Urinary bladder (tissue), 4 donors: Measurements from ENCODE around the gene CYTH4. TPM values are rescaled to one million over a fixed set of nuclear protein-coding genes. Genes with fewer than 3 reads are reported as not detected.

ENCODE experiments used
- DNase-seq: peaks from one replicate; pipeline ENCODE4 v3.0.0-alpha.2; 2015; ENCODE audit errors: extremely low spot score
- H3K27ac ChIP-seq: one replicate; pipeline ENCODE4 v1.5.1; 2013; ENCODE audit warnings: low read depth, mild to moderate bottlenecking, moderate library complexity
- H3K36me3 ChIP-seq: one replicate; pipeline ENCODE4 v1.6.1; 2013; ENCODE audit warnings: mild to moderate bottlenecking, moderate library complexity; ENCODE audit not compliant: insufficient read depth
- H3K4me1 ChIP-seq: one replicate; pipeline ENCODE4 v1.6.1; 2013; ENCODE audit warnings: mild to moderate bottlenecking, moderate library complexity; ENCODE audit not compliant: insufficient read depth
- H3K4me3 ChIP-seq: one replicate; pipeline ENCODE4 v1.5.1; 2013; ENCODE audit warnings: low read depth, low read length
- WGBS: extraction: QIAGEN DNeasy Blood & Tissue Kit; methylation state at CpG from one replicate; pipeline ENCODE4 v1.1.7; 2013; 5-methylcytosine and 5-hydroxymethylcytosine counted together
- polyA plus RNA-seq: library from polyadenylated mRNA; stranded (reverse); fragments of 200-250 nt; gene quantifications from one replicate; pipeline ENCODE4 v1.2.3, GENCODE V29; 2013
- total RNA-seq: library from RNA; depleted of rRNA; stranded (reverse); fragments of >200 nt; gene quantifications from one replicate; pipeline ENCODE4 v1.2.3, GENCODE V29; 2014
- donor health status: healthy with polysubstance abuse.
- donor health status: healthy.

Gene CYTH4
- total and polyA plus RNA-seq, 2 donors = 5.2 to 10.8 TPM

DNA sequence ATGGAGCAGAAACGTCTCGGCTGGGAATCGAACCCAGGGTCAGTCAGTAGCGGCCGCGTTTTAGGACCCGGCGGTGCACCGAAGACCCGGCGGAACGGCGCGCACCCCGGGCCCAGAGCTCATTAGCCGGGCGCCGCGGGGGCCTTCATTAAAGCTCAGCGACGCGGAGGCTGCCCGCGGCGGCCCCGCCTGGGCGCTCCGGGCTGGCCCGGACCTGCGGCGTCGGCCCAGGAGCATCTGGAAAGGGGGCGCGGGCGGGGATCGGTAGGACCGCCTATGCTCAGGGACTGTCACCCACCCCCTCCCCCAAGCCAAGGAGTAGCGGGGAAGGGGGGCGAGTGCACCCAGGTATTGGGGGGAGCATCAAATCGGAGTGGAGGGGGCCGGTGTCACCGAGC lies 52.2 kb downstream of the CYTH4 start:
- Histone ChIP-seq H3K27ac (no peak overlapping the region), H3K4me1 (no peaks in the 10 kb centered on the region), H3K36me3 (no peaks in the 10 kb centered on the region), H3K4me3 (no peak overlapping the region)
- DNase-seq = no peak
- WGBS = 2% methylated on average over 42 of the region's 42 CpGs

DNA sequence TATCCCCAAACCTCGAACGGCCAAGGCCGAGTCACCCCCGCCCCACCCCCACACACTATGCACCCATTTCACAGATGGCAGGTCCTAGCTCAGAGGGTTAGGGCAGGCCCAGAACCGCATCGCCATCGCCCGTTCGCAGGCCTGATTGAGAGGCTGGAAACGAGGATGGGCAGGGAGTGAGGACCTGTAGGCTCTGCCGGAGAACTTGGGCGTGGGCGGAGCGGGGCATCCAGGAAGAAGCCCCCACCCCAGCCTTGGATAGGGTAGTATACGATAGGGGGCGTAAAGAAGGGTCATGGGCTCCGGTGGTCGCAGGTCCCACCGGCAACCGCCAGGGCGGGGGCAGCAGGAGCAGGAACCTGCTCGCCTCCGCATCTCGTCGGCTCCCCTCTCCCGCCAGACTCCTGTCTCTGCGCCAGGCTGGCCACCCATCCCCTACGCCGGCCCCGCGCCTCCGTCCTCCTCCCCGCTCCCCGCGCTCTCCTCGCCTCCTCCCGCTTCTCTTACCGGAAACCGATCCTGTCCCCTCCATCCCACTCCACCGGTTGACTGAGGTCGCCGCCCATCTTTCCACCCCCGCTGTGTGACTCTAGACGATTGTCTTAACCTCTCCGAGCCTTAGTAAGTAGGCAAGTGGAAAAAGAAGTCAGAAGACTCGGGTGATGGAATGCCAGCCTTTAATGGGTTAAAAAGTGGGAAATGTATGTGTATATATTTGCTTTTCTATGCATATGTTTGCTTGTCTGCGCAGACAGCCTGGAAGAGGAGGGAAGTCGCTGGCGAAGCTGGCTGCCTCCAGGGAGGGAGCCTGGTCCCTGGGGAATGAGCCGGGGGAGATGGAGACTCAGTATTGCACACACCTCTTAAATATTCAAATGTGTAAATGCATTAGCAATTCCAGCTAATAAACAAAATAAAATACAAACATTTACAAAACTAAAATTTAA lies 52.8 kb downstream of the CYTH4 start:
- Histone ChIP-seq H3K4me3 (no peak overlapping the region), H3K27ac (no peak overlapping the region), H3K36me3 (no peaks in the 10 kb centered on the region), H3K4me1 (no peaks in the 10 kb centered on the region)
- DNase-seq = no peak
- WGBS = 2% methylated on average over 50 of the region's 50 CpGs

DNA sequence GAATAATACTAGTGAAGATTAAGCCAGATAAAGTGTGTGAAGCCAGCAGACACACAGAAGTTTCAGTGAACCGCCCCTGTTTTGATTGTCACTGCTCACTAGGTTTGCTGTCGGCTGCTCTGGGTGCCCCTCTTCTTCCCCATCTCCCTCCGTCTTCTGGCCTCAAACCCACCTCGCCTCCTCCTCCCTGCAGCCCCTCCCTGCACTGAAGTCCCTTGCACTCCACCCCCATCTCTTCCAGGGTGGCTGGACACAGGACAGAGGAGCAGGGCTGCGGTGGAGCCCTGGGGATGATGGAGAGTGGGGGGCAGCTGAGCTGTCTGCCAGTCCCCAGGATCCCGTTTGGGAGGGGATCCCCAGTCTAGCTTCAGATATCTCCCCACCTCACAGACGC lies 53.5 kb downstream of the CYTH4 start:
- no peaks in the 10 kb centered on the region for H3K36me3 ChIP-seq
- H3K4me3 ChIP-seq = no peak overlapping the region
- H3K4me1 ChIP-seq = no peaks in the 10 kb centered on the region
- WGBS = 18% methylated on average over 7 of the region's 7 CpGs
- no peak for DNase-seq
- no peak overlapping the region for H3K27ac ChIP-seq

DNA sequence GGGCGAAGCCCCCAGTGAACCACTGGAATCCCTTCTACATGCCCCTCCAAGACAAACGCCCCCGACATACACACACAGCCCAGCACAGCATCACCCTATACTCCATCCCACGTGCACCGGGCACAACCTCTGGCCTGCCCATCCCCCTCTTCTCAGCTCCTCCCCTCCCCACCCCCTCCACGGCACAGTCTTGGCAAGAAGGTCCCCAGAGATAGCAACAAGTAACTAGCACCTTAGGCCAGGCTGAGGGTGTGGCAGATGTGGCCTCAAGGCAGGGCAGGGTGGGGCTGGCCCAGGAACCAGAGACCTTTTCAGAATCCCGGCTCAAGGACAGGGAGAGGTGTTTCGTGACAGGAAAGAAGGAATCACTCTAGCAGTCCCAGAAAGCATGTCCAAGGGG lies 54.3 kb downstream of the CYTH4 start:
- 68% methylated on average over 8 of the region's 8 CpGs for WGBS
- no peaks in the 10 kb centered on the region for H3K36me3 ChIP-seq
- no peaks in the 10 kb centered on the region for H3K4me1 ChIP-seq
- DNase-seq = no peak
- no peak overlapping the region for H3K4me3 ChIP-seq
- no peak overlapping the region for H3K27ac ChIP-seq

DNA sequence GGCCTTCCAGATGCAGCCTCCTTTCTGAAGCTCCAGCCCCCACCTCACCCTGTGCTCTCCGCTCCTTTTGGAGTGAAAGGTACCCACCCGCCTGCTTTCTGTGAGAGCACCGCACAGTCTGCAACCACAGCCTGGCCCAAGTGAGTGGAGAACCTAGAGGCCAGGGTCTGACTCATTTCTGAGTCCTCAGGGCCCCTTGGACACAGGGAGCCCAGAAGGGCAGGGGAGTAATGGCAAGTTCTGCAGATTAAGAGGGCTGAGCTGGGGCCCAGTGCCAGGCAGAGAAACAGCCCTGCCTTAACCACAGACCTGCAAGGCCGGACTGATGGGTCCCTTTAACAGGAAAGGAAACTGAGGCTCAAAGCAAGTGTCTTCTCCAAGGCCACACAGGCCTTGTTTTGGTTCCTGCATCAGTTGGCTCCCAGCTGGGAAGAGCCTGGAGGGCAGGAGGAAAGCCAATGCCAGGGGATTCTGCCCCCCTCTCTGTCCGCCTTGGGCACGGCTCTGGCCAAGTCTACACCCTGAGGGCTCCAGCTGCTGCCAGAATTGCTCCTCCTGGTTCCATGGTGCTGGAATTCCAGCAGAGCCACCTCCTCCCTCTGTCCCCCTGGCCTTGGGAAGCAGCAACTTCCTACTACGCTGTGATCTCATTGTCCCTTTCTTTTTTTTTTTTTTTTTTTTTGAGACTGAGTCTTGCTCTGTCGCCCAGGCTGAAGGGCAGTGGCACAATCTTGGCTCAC lies 55.1 kb downstream of the CYTH4 start:
- H3K27ac ChIP-seq = no peak overlapping the region
- WGBS = 80% methylated on average over 8 of the region's 8 CpGs

DNA sequence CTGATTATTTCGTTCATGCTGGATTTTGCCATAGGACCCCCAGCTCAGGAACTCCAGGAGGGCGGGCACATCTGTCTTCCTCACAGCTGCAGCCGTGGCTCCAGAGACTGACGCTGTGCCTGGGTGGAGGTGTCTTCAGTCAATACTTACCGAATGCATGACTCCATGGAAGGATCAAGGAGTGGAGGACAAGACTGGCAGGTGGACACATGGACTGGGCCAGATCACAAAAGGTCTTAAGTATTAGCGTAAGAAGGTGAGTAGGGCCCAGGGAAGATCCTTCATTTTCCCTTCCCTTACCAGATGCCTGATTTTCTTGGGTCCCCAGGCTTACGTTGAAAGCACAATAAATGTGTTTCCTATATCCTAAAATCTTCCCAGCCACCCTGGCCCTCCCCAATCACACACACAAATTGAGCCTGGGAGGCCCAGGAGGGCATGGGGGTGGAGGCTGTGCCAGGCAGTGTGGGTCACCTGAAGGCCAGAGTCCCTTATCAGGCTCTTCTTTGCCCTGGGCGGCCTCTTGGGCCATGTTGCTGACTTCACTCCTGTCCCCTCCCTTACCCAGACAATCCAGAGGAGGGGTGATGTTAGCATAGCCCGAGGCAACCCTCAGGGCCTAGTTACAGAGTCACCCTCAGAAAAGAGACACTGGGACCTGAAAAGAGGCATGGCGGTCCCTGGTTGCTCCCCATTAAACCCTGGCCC lies 56.4 kb downstream of the CYTH4 start:
- no peak overlapping the region for H3K4me3 ChIP-seq
- no peak for DNase-seq
- no peak overlapping the region for H3K27ac ChIP-seq
- no peaks in the 10 kb centered on the region for H3K4me1 ChIP-seq
- no peaks in the 10 kb centered on the region for H3K36me3 ChIP-seq
- WGBS = 92% methylated on average over 10 of the region's 10 CpGs

More for the DNA sequence above, 55.1 kb downstream of the CYTH4 start:
- no peaks in the 10 kb centered on the region for H3K36me3 ChIP-seq
- no peak overlapping the region for H3K4me3 ChIP-seq
- no peaks in the 10 kb centered on the region for H3K4me1 ChIP-seq
- DNase-seq = no peak

DNA sequence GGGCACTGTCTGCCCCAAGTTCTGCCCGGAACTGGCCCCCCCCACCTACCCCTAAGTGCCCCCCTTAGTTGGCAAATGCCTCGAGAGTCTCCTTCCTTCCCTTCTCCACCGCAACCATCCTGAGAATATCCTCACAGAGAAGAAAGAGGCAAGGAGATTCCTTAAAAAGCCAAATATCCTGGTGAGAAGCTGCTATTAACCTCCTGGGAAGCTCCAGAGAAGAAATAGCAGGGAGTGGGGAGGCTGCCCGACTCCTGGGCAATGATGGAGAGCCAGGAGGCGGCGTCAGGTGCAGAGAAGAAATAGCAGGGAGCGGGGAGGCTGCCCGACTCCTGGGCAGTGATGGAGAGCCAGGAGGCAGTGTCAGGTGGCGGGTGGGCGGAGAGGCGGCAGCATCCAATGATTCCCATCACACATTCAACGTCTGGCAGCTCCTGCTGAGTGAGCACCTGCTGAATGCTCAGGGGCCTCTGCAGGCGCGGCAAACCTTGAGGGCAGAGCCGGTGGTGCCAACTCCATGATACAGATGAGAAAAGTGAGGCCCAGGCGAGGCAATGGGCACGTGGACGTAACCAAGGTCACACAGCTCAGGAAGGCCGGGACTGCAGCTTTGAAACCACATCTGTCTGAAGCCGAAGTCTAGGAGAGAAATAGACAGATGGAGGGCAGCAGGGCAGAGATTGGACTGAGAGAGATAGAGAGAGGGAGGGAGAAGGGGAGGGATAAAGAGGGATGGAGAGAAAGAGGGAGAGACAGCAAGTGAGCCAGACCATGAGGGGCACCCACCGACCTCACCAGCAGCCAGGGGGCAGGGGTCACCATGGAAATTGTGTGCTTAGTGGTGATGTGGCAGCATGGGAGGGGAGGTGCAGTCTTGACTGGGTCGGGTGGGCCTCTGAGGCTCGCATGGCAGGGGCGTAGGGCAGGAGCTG lies 58.3 kb downstream of the CYTH4 start:
- no peak for DNase-seq
- Histone ChIP-seq H3K36me3 (no peaks in the 10 kb centered on the region), H3K4me1 (no peaks in the 10 kb centered on the region), H3K4me3 (no peak overlapping the region), H3K27ac (no peak overlapping the region)
- WGBS = 52% methylated on average over 24 of the region's 24 CpGs

DNA sequence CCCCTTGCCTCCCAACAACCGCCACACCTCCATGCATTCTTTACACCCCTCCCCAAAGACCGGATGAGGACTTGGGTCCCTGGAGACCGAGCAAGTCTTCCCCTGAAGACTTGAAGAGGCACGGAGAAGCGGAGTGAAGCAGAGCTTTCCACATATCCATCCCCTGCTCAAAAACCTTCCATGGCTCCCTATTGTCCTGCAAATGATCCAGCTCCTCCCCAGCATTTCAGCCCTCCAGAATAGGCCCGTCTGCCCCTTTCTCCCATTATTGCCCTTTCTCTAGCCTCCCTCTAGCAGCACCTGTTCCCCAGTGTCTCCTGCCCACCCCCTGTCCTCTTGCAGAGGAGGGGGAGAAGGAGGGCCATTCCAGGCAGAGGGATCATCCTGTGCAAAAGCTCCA lies 59.8 kb downstream of the CYTH4 start:
- H3K4me1 ChIP-seq = no peaks in the 10 kb centered on the region
- H3K4me3 ChIP-seq = no peak overlapping the region
- DNase-seq = no peak
- no peak overlapping the region for H3K27ac ChIP-seq
- no peaks in the 10 kb centered on the region for H3K36me3 ChIP-seq
- WGBS = 79% methylated on average over 6 of the region's 6 CpGs

DNA sequence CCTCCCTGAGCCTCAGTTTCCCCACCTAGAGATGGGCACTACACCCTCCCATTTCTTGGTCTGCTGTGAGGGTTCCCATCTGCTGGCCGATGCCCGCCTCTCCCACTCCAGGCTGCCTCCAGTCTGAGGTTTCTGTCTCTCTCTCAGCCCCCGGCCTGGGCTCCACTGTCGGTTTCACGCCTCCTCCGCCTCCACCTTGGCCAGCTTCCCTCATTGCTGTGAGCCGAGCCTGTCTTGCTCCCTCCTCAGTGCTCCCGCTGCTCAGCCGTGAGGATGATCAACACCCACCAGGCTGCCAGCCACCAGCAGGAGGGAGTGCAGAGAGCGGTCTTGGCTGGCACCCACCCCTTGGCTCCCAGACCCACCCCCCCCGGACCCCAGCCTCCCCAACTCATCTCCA lies 61.0 kb downstream of the CYTH4 start:
- no peak for DNase-seq
- Histone ChIP-seq H3K4me1 (no peaks in the 10 kb centered on the region), H3K27ac (no peak overlapping the region), H3K36me3 (no peaks in the 10 kb centered on the region), H3K4me3 (no peak overlapping the region)
- WGBS = 37% methylated on average over 11 of the region's 11 CpGs

DNA sequence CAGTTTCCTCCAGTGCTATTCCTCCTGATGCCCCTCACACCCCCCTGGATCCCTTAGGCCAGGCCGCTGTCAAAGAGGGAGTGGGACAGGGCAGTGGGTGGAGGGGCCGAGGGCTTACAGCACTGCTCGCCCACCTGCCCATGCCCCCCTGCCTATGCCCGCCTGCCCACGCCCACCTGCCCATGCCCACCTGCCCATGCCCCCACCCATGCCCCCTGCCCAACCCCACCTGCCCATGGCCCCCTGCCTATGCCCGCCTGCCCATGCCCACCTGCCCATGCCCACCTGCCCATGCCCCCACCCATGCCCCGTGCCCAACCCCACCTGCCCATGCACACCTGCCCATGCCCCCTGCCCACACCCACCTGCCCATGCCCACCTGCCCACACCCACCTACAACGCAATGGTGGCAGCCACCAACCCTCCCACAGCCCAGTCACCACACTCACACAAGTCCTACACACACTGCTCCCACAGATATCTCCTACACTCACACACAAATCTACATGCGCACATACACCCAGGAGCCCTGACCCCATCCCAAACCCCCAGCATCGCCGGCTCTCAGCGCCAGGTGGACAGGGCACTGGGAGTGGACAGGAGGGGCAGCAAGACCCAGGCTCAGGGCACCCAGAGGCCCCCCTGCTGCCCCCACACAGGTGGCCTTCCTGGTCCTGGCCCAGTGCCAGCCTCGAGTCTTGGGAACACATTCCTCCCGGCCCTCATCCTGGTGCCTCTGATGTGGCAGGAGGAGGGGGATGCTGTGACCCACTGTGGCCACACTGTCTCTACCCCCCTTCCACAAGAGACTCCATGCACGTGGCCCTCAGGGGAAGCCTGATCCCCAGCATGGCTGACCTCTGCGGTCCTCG lies 61.8 kb downstream of the CYTH4 start:
- H3K36me3 ChIP-seq = no peaks in the 10 kb centered on the region
- no peak overlapping the region for H3K27ac ChIP-seq
- H3K4me3 ChIP-seq = no peak overlapping the region
- H3K4me1 ChIP-seq = no peaks in the 10 kb centered on the region
- 69% methylated on average over 17 of the region's 17 CpGs for WGBS
- no peak for DNase-seq

DNA sequence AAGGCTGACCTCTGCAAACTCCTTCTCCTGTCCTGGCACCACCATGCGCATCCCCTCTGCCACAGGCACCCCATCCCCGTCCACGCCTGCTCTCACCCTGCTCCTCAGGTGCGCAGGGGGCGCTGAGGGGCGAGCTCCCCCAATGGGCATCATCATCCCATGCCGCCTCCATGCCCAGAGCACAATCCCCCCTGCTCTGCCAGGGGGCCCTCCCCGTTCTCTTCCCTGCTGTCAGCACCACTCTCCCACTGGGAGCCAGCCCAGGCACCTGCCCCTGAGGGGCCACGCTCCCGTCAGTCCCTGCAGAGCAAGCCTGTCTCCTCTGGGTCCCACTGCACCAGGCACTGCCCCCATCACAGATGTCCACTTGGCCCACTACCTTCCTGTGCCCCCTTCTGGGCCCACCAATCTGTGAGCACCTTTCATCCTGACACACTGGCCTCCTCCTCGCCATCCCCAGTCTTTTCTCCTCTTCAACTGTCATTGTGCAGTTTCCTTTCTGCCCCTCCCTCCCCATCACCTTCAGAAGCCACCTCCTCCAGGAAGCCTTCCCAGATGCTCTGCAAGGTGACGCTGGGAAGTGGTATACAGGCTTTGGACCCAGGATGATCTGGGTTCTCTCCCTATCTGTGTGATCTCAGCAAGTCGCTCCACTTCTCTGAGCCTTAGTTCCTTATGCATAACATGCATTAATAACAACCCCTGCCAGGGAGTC lies 62.6 kb downstream of the CYTH4 start:
- no peak for DNase-seq
- Histone ChIP-seq H3K4me1 (no peaks in the 10 kb centered on the region), H3K27ac (no peak overlapping the region), H3K4me3 (no peak overlapping the region), H3K36me3 (no peaks in the 10 kb centered on the region)
- WGBS = 79% methylated on average over 13 of the region's 13 CpGs
